IPS DF 19.7 (cell line): Measurements from ENCODE around the gene PPP1R13B.

Source experiments
- DNase-seq: peaks from one replicate; pipeline ENCODE4 v3.0.0-alpha.2; 2013; ENCODE audit warnings: low read depth, low spot score

PPP1R13B gene

DNA sequence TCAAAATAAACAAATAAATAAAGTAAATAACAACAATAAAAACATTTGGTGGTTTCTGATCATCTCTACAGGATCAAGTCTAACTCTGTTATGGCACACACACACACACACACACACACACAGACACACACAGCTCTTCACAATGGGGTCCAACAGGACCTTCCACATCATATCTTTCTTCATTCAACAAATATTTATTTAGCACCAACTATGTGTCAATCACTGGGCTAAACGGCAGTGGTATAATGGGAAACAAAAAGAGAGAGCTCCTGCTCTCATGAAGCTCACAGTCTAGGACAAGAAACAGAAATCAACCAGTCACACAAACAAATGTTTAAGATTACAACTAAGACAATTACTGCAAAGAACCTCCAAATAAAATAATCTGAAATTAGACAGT, 9.3 kb downstream of the PPP1R13B start:
- no peak for DNase-seq

DNA sequence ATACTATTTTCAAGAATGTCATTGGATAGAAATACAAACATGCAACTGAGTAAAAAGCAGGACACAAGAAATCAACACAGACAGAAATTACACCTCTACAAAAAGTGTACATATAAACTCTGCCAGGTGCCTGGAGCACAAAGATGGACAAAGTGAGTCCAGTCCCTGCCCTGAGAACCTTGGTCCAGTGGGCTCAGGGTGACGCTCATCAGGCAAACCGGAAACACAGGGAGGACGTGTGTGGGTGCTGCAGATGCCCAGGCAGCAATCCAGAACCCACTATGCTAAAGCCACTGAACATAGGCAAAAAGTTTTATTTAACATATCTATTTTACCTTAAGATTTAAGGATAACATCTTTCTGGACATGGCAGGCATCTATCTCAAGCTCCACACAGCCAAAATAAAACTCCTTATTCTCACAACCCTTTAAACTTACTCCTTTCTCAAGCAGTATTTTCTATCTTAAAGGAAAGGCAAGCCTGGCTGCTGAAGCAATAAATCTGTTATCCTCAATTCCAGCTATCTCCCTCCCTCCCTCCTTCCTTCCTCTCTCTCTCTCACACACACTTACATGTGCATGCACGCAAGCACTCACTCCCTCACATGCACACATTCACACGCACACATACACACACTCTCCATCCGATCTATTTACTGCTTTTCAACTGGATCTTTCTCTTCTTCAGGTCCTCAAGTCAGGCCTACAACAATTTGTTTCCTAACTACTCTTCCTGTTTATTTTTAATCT, 10.2 kb downstream of the PPP1R13B start:
- DNase-seq = no peak

GRCh38 chr14:103834956-103835355, 12.4 kb downstream of the PPP1R13B start:
- DNase-seq = no peak

GRCh38 chr14:103833711-103834110, 13.7 kb downstream of the PPP1R13B start:
- no peak for DNase-seq

GRCh38 chr14:103832046-103832445, 15.3 kb downstream of the PPP1R13B start:
- no peak for DNase-seq

GRCh38 chr14:103830511-103831270, 16.7 kb downstream of the PPP1R13B start:
- DNase-seq = no peak

GRCh38 chr14:103828315-103828967, 18.9 kb downstream of the PPP1R13B start:
- no peak for DNase-seq

GRCh38 chr14:103825101-103825500, 22.3 kb downstream of the PPP1R13B start:
- DNase-seq = no peak

GRCh38 chr14:103820908-103821307, 26.5 kb downstream of the PPP1R13B start:
- no peak for DNase-seq

DNA sequence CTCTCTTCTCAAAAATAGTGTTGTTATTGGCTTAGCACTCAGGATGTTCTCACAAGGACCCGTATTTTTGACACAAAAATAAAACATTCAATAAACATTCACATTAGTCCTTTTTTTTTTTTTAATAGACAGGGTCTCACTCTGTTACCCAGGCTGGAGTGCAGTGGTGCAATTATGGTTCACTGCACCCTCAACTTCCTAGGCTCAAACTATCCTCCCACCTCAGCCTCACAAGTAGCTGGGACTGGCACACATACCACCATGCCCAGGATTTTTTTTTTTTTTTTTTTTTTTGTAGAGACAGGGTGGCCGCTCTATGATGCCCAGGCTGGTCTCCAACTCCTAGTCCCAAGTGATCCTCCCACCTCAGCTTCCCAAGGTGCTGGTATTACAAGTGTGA, 27.0 kb downstream of the PPP1R13B start:
- no peak for DNase-seq

GRCh38 chr14:103819503-103820307, 27.7 kb downstream of the PPP1R13B start:
- peak; percentile 74 for DNase-seq

DNA sequence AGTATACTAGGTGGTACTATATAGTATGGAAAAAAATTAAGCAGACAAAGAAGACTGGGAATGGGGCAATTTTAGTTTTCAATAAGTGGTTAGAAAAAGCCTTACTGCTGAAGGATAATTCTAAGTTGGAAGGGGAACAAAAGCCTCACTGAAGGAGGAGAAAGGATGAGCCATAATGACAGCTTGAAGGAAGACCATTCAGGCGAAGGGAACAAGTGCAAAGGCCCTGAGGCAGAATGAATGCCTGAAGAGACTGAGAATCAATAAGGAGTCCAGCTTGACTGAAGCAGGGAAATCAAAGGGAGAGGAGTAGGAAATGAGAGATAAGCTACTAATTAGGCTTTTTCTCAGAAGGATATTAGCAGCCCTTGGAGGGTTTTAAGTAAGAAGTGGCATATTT, 28.5 kb downstream of the PPP1R13B start:
- DNase-seq = no peak

GRCh38 chr14:103818422-103818821, 29.0 kb downstream of the PPP1R13B start:
- no peak for DNase-seq

DNA sequence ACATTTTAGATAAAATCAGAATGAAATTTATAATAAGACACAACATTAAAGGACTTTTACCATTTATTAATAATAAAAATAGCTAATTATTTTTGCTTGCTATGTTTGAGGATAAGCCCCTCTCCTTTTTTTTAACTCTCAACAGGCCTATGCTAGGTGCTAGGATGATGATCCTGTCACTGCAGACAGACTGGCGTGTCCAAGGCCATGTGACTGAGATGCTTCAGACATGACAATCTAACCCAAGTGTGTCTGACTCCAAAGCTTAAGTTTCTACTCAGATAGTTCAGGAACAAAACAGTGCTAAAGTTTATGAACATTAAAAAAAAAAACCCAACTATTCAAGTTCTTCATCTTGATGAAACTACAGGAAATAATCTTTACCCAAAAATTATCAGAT, 29.8 kb downstream of the PPP1R13B start:
- DNase-seq = no peak

- DNase-seq = no peak
Observed at GRCh38 chr14:103816991-103817390, 30.4 kb downstream of the PPP1R13B start.

DNA sequence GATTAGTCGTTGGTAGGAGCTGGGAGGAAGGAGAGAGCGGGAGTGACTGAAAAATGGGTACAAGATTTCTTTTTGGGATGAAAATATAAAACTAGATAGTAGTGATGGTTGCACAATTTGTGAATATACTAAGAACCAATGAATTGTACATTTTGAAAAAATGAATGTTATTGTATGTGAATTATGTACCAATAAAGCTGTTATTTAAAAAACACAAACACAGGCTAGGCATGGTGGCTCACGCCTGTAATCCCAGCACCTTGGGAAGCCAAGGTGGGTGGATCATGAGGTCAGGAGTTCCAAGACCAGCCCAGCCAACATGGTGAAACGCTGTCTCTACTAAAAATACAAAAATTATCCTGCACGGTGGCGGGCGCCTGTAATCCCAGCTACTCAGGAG, 32.1 kb downstream of the PPP1R13B start:
- DNase-seq = no peak

GRCh38 chr14:103811189-103811588, 36.2 kb downstream of the PPP1R13B start:
- DNase-seq = no peak

GRCh38 chr14:103808403-103809001, 38.9 kb downstream of the PPP1R13B start:
- peak; percentile 28 for DNase-seq

- DNase-seq = no peak
Observed at GRCh38 chr14:103806805-103807204, 40.6 kb downstream of the PPP1R13B start.

GRCh38 chr14:103805708-103806107, 41.7 kb downstream of the PPP1R13B start:
- DNase-seq = no peak

DNA sequence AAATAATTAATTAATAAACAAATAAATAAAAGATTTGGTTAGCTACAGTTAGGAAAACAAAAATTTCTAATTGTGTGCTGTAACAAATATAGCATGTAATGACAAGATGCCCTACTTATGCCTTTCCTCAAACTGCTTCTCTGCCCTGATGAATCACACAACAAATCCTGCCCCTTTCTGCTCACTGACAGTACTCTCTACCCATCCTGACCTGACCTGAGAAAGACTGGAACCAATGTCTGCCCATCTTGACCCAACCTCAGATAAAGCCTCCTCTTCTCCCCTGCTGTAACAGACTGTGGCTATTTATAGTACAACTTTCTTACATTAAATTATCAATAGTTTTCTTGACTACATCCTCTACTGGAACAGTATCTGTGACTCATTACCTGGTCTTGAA, 43.7 kb downstream of the PPP1R13B start:
- DNase-seq = no peak
